GM18519 (cell line): ENCODE measurements around the gene PIEZO2.
A peak's percentile ranks its signal among the peaks of the same experiment; 100 is the strongest.

Experiments used
- ATAC-seq: cut with Tn5 transposase; IDR thresholded peaks from one replicate; pipeline ENCODE4 v1.9.1; 2021; ENCODE audit warnings: mild to moderate bottlenecking, moderate library complexity; ENCODE audit not compliant: unreplicated experiment, low FRiP score

The PIEZO2 gene

DNA sequence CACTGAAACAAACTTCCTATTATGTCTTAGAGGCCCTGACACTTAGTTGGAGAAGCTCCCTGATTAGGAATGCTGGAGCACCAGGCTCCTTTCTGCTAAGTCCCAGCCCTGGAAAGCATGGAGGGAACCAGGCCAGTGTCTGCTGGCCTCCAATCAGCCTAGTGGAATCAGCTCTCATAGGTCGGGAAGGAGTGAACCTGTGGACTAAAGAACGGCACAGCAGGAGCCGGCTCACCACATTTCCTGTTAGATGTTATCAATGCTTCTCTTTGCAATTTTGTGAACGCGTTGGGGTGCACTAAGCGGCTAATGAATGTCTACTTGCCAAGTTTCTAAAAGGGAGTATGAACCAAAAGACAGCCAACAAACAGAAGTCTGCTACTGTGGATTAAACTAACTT is 326.9 kb downstream of the PIEZO2 start:
- ATAC-seq, result no peak

DNA sequence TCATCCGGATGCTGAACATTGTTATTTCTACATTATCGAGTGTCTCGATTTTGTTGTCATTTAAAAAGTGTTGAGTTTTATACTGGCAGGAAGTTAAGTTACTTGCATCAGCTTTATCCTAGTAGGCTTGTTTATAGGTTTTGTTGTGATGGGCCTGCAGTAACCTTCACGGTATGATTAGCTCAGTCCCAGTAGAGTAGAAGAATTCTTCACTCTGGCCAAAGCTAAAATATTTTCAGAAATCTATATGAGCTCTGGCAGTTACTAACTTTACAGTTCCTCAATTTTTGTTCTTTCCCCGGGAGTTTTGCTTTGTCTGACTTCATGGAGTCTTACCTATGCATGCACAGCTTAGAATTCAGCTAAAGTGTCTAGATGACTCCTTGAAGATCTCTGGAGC is 328.7 kb downstream of the PIEZO2 start:
- ATAC-seq, result no peak

DNA sequence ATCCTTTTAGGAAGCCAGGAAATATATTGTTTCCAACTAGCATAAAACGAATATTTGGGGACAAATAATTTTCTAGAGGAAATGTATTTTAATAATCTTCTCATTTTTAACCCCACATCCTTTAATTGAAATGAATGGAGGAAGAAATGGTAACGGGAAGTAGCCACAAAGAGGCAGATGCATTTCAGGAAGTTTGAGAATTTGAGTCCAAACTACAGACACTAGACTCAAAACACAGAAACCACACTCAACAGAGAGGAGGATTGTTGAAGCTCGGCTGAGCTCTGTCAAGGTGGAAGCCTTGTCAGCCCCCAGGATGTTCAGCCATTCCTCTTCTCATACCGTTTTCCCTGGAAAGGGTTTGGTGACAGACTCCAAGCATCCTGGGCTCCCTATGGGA is 335.0 kb downstream of the PIEZO2 start:
- no peak for ATAC-seq

DNA sequence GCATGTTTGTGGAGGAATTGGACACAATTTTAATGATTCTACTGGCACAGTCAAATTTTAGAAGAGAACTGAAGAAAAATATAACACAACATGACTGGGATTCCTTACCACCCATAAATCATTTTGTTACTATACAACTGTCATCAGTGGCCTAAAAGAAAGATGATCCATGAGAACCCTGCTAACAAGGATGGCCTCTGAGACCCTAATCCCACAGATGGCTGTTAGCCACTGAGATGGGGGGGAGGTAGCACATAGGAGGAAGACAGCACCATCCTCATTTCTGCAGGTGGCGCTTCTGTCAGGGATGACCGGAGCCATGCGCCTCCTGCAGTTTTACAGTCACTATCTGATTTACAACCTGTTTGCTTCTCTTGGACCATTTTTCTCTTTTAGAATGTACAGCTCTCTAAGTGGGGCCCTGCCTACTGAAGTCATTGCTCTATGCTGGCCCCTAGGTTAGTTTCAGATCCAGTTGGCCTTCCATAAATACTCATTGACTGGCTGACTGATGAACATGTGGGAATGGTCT is 343.7 kb downstream of the PIEZO2 start:
- ATAC-seq, result no peak

DNA sequence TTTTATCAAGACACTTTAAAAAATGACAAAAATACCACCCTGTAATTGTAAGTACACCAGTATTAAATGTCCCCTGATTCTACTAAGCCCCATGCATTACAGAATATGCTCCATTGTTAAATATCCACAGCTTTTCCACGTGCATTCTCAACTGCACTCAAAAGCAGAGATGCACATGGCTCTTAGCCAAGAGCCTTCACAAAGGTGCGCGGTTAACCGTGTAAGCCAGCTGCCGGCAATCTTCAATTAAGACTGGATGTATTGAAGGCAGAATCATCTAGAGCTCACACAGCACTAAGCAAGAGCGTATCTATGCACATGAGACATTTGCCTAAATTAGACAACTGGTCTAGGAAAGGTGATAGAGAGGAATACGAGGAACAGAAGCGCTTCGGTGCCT is 345.2 kb downstream of the PIEZO2 start:
- no peak for ATAC-seq

DNA sequence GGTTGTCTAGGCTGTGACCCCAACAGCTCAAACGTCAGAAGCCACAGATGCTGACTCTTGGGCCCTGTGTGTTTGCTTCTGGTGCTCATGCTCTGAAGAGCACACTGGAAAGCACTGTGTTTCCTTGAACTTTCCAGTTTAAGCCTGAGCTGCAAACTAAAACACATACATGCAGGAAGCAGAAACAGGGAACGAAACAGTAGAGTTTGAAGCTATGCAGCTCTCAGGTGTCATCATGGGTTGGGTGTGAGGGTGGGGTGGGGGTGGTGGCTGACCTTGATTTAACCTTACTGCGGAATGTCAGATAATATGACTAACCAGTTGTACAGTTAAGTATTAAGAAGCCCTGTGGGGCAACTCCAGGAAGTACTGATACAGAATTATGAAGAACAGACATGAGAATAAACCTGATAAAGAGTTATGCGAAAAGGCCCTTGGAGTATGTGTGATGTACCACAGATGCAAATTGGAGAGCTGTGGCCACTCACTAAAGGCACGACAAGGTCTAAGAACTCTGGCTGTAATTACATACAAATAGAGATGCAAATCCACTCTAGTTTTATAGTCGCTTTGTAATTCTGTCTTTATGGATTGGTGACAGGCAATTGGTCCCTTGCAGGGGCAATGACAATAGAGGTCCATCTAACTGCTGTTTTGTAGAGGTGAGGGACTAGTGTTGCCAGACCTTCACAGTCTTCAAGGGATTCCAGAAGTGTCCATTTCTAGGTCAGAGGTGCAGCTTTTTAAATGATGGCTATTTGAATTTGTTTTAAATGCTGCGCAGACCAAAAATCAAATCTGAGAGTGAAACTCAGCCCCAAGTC is 350.4 kb downstream of the PIEZO2 start:
- ATAC-seq, result no peak

DNA sequence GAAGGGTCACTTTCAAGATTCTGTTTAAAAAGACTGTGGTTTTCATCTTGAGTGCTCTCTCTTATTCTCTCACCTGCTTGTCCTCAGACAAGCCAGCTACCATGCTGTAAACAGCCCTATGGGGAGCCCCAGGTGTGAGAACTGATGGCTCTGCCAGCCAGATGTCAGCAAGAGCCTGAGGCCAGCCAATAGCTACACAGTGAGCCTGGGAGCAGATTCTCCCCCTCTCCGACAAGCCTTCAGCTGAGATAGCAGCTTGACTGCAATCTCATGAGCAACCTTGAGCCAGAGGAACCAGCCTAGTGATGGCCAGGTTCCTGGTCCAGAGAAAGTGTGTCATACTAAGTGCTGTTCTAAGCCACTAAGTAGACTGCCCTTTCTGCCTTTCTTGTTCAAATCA is 351.5 kb downstream of the PIEZO2 start:
- no peak for ATAC-seq

DNA sequence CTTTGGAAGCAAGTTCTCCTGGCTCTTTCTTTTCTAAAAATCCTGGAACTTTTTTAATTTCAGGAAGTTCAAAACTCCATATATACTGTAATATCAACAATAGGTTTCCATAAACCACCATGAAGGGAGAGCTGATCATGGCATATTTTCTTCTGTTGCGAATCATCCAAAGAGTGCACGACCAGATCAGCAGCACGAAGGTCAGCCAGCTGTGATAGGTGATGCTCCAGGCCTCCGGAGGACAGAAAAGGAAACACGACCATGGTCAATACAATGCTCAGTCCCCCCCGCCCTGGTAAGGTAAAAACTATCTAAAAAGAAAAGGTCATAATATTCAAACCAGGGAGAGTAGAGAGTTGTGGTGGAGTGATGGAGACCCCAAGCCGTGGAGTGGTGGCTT is 354.6 kb downstream of the PIEZO2 start:
- ATAC-seq, result no peak

DNA sequence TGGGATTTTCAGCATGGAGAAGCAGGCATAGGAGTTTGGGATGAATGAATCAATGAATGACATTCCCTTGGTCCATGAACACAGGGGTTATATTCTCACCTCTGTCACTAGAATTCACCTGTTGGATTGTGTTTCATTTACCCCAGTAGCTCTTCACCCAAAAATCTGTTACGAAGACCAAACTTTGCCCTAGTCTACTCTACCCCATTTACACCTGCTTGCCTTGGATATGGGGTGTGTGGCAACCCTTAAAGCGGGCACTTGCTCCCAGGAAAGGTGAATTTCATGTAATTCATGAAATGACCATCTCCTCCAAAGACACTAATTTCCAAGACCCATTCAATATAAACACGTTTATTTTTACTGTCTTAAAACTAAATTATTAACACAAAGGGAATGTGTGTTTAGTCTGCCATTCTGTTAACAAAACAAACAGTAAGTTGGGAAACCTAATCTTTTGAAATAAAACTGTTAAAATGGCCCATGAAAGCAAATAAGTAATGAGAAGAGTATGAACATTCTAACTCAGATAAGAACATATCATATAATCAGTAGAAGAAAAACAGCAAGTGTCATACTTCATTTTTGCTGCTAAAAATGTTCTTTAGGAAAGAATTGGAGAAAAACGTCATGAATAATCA is 355.5 kb downstream of the PIEZO2 start:
- no peak for ATAC-seq

DNA sequence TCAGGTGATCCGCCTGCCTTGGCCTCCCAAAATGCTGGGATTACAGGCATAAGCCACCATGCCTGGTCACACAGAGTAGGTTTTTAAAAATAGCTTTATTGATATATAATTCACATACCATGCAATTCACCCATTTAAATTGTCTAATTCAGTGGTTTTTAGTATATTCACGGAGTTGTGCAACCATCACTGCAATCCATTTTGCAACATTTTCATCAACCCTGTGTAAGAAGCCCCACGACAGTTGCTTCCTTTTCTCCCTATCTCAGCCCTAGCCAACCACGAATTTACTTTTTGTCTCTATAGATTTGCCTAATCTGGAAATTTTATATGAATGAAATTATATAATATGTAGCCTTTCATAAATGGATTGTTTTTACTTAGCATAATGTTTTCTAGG is 357.2 kb downstream of the PIEZO2 start:
- ATAC-seq, result no peak

DNA sequence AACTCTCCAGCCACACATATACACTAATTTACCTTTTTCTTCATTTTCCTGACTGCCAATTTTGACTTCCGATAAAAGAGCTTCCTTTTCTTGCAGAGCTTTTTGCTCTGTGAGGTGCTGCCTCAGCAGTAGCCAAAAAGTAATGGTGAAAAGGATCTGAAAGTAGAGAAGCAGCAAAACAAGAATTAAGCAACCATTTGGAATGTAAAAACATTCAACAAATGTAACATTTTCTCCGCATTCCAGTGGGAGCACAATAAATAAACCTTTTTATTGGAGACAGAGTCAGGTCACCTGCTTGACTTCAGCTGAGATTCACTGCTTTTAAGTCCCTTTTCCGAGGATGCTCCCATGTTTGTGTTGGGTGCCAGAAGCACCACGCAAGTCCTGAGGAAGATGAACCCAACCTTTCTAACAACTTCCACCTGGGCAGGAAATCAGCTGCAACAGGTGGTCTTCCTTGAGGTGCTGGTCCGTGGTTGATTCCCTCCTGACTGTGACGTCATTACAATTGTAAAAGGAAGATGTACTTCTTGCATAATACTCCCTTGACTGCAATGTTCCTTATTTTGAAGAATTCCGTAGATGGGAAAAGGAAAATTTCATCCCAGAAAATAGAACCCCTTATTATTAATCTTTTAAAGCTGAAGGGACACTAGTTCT is 358.1 kb downstream of the PIEZO2 start:
- no peak for ATAC-seq

DNA sequence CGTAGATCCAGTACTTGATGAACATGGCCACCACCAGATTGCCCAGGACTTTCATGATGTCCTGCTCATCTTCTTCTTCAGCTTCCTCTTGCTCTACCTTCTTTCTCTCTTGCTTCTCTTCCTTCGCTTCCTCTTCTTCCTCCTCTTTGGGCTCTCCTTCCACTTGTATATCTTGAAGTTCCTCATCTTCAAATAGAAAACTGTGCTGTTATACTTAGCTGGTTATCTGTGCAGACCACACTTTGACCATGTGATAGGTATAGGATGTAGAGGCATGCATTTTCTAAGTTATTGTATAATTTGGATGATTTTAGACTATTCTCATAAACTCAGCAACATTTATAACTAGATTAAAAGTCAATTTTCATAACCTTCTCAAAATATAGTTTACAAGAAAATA is 360.2 kb downstream of the PIEZO2 start:
- no peak for ATAC-seq

DNA sequence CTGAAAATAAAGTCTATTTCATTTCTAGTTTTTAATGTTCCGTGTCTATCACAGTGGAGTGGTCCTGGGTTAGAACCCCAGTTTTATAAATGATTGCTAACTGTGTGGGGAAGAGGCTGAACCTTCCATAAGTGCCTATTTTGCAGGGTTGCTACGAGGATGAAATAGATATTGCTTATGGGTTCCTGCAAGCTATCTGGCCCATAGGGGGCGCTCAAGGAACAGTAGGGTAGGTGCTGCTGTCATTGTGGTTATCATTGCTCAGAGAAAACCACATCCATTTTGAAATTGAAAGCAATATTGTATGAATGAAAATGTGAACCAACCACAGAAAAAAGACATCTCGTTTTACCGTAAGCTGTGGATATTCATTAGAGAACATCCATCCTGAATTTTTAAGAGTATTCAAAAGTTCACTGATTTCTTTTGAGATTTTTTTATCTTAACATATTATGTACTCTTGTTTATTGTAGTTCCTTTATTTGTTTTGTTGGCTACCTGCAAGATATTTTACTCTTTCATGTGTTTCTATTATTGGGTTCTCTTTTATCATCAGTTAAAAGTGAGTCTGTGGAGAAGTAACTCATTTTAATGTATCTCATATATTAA is 362.0 kb downstream of the PIEZO2 start:
- peak; percentile 90 for ATAC-seq

DNA sequence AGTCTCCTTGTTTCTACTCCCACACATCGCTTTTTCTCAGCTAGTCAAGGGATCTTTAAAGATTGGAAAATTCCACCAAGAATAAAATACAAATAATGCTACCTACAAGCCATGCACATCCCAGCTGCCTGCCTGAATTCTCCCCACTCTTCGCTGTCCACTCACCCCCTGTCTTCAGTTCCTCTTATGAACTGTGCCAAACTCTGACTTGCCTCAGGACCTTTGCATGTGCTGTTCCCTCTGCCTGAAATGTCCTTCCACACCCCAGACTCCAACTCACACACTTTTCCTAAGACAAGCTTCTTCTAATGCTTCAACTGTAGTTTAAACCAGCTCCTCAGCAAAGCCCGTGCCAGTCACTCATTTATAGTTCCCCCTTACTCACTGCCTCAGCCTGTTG is 363.6 kb downstream of the PIEZO2 start:
- no peak for ATAC-seq

DNA sequence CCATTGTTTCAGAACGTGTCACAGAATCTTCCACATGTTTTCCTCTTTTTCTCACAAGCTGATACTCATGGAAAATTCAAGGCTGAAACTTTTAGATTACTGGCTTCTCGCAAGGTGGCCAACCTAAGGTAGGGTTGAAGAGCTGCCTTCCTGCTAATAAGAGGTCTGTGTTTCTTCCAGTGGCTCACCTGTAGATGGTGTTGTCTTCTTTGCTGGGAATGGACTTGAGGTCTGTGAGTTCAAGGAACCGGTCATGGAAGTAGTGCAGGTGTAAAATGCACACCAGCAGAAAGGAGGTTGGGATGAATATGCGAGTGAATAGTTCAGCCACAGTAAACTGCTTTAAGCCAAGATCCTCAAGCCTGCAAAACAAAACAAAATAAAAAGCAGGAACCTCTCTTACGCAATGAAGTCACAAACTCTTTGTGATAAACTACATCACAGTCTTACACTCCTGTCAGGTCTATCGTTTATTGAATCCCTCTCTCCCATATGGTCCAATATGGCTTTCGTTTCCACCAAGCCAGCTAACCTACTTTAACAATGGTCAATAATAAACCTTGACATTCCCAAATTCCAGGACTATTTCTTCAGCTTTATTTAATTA is 364.7 kb downstream of the PIEZO2 start:
- no peak for ATAC-seq

DNA sequence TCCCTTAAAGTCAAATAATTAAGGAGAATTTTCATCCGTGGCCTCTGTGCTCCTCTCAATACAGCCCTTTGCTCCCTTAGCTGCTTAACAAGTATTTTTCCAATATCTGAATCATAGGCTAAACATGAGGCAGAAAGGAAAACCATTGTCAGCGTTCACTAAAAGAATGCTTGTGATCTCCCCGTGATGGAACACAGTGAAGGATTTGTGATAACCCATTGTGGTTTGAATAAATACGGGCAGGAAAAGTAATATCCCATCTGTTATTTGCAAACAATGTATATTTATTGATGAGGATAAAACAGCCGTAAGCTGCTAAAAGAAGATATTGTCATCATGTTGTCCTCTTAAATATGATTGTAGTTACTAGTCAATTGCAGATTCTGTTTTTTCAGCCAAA is 365.4 kb downstream of the PIEZO2 start:
- no peak for ATAC-seq

DNA sequence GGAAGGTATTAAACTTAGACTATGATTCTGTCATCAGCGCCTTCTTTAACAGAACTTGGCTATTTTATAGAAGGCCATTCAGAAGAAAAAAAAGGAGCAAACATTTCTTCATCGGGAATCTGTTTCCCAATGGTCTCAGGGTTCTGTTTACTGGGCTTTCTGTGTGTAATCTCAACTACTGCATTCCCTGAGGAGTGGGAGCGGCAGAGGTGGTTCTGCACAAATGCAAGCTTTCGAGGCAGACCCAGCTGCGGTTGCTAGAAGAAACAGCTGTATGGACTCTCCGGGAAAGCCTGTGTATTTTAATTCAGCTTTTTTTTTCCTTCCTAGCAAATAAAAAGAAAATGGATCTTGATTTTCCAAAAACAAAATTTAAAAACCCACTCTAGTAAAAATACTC is 372.9 kb downstream of the PIEZO2 start:
- no peak for ATAC-seq

DNA sequence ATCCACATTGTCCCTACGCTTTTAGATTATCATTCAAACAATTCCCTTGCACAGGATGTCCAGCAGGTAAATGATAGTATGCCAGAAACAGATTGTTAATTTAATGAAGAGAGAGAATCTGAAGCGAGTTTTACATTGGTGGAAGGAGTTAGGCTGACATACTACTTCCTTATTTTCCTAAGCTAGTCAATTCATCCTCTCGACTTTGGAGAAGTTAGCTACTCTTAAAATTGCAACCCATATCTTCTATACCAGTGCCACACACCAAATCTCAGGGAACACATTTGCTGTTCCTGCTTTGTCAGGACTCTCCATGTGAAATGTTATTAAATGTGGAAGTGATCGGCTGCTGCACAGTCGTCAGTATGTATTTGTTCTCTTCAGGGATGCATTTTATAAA is 374.3 kb downstream of the PIEZO2 start:
- ATAC-seq, result no peak

DNA sequence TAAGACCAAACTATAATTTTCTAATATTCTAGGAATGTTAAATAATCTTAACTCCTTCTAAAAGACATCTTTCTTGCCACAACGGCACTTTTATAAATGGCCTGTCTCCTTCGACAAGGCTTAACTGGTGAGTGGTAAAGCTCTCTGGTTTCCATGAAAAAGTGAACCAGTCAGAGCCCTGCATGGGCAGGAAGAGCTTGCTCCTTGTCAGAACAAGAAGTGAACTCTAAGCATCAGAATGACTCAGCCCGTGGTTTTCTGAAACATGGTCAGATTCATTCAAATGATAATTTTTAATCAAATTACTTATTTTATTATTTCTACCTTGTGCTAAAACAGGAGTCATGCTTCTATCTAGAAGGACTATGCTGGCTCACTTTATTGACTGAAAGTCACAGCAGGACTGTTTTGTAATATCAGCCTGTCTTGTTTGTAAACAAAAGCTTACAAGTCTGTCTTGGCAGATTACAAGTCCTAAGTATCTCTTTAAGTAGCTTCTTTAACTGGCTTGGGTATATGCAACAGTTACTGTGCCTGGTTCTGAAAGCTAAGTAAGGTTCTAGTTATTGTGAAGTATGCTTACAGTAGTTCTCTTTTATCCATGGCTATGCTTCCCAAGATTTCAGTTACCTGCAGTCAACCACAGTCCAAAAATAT is 378.2 kb downstream of the PIEZO2 start:
- ATAC-seq, result no peak

DNA sequence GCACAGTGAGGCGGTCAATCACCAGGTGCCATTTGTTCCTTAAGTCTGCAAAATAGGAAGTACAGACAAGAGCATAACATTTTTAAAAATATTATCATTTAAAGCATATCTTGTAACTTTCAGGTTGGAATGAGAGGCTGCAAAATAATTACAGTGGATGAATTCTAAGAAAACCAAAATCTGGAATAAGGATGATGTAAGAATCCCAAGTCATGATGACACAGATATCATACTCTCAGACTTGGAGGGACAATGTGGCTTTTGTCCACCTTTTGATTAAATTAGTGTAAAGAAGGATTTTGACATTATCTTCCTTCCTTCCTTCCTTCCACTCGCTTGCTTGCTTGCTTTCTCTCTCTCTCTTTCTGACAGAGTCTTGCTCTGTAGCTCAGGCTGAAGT is 379.1 kb downstream of the PIEZO2 start:
- ATAC-seq, result no peak
